Keratinocyte (primary cell): ENCODE data around the gene TARBP2.

Source experiments
- CTCF ChIP-seq, 3 experiments: IDR thresholded peaks in 1 of 3; conservative IDR thresholded peaks in 1 of 3; optimal IDR thresholded peaks in 1 of 3; 2 replicates in 2 of 3; 3 replicates in 1 of 3; pipeline versions ENCODE3 to v1.5.1; 2011; ENCODE audit warnings: low read length in 3 of 3, mild to moderate bottlenecking in 3 of 3, moderate library complexity in 2 of 3, control low read depth in 1 of 3, inconsistent platforms in 1 of 3; ENCODE audit not compliant: insufficient read depth in 2 of 3; ENCODE audit errors: extremely low read depth in 1 of 3
- EZH2 ChIP-seq: IDR thresholded peaks from one replicate; pipeline ENCODE4 v1.6.1; 2012; ENCODE audit warnings: inconsistent platforms, mild to moderate bottlenecking, low read length, moderate library complexity

GRCh38 chr12:53462935-53463334 lies 38.1 kb upstream of the TARBP2 start:
- TF ChIP-seq EZH2 (no peak), CTCF (optimal IDR thresholded peaks at IDR 0.05 in 1 of 3, IDR thresholded peaks at IDR 0.05 in 1 of 3, conservative IDR thresholded peaks at IDR 0.05 in 1 of 3; ENCODE audit: extremely low read depth in 1 of 3, insufficient read depth in 2 of 3, low read length in 3 of 3) (no peak)
